ENCODE results near the gene SPATA19.

SPATA19 gene

GRCh38 chr11:133819114-133819513 is 26.2 kb downstream of the SPATA19 start:
- in situ Hi-C loops (cut with HindIII; ENCODE audit: low sequenced_read_pairs), result no loop called here

GRCh38 chr11:133818302-133818701 is 27.0 kb downstream of the SPATA19 start:
- in situ Hi-C loops (cut with HindIII; ENCODE audit: low sequenced_read_pairs), result no loop called here

GRCh38 chr11:133817449-133817848 is 27.9 kb downstream of the SPATA19 start:
- in situ Hi-C loops (cut with HindIII; ENCODE audit: low sequenced_read_pairs), result no loop called here

- in situ Hi-C loops (cut with HindIII; ENCODE audit: low sequenced_read_pairs), result no loop called here
Observed at GRCh38 chr11:133816146-133816870, 29.0 kb downstream of the SPATA19 start.

GRCh38 chr11:133815636-133816035 is 29.7 kb downstream of the SPATA19 start:
- in situ Hi-C loops (cut with HindIII; ENCODE audit: low sequenced_read_pairs), result no loop called here

- in situ Hi-C loops (cut with HindIII; ENCODE audit: low sequenced_read_pairs), result no loop called here
Observed at GRCh38 chr11:133814588-133815100, 30.7 kb downstream of the SPATA19 start.

GRCh38 chr11:133811850-133812685 is 33.2 kb downstream of the SPATA19 start:
- in situ Hi-C loops (cut with HindIII; ENCODE audit: low sequenced_read_pairs), result no loop called here

GRCh38 chr11:133810766-133811165 is 34.5 kb downstream of the SPATA19 start:
- in situ Hi-C loops (cut with HindIII; ENCODE audit: low sequenced_read_pairs), result no loop called here

- in situ Hi-C loops (cut with HindIII; ENCODE audit: low sequenced_read_pairs), result no loop called here
Observed at GRCh38 chr11:133809569-133810491, 35.5 kb downstream of the SPATA19 start.

- in situ Hi-C loops (cut with HindIII; ENCODE audit: low sequenced_read_pairs), result no loop called here
Observed at GRCh38 chr11:133808393-133809140, 36.7 kb downstream of the SPATA19 start.

GRCh38 chr11:133803026-133803425 is 42.3 kb downstream of the SPATA19 start:
- in situ Hi-C loops (cut with HindIII; ENCODE audit: low sequenced_read_pairs), result no loop called here

- in situ Hi-C loops (cut with HindIII; ENCODE audit: low sequenced_read_pairs), result no loop called here
Observed at GRCh38 chr11:133801356-133801755, 44.0 kb downstream of the SPATA19 start.

GRCh38 chr11:133800666-133801065 is 44.6 kb downstream of the SPATA19 start:
- in situ Hi-C loops (cut with HindIII; ENCODE audit: low sequenced_read_pairs), result no loop called here

GRCh38 chr11:133797554-133797953 is 47.8 kb downstream of the SPATA19 start:
- in situ Hi-C loops (cut with HindIII; ENCODE audit: low sequenced_read_pairs), result no loop called here

GRCh38 chr11:133796043-133796795 is 49.1 kb downstream of the SPATA19 start:
- in situ Hi-C loops (cut with HindIII; ENCODE audit: low sequenced_read_pairs), result no loop called here

GRCh38 chr11:133795088-133795487 is 50.2 kb downstream of the SPATA19 start:
- in situ Hi-C loops (cut with HindIII; ENCODE audit: low sequenced_read_pairs), result no loop called here

- in situ Hi-C loops (cut with HindIII; ENCODE audit: low sequenced_read_pairs), result no loop called here
Observed at GRCh38 chr11:133794205-133794604, 51.1 kb downstream of the SPATA19 start.

GRCh38 chr11:133793271-133794035 is 51.9 kb downstream of the SPATA19 start:
- in situ Hi-C loops (cut with HindIII; ENCODE audit: low sequenced_read_pairs), result no loop called here

- in situ Hi-C loops (cut with HindIII; ENCODE audit: low sequenced_read_pairs), result no loop called here
Observed at GRCh38 chr11:133790995-133791394, 54.3 kb downstream of the SPATA19 start.

Data from endothelial cell of hepatic sinusoid (primary cell).